Activated CD8-positive, alpha-beta memory T cell treated with anti-CD3 and anti-CD28 coated beads for 36 hours (primary cell): Measurements from ENCODE around the gene MRPS26. TPM values are rescaled to one million over a fixed set of nuclear protein-coding genes. Genes with fewer than 3 reads are reported as not detected.
"Not testable (repeated sequence)": the region's sequence is repeated elsewhere in the genome, so short reads cannot be mapped to it uniquely, and the experiment has no call there.

ENCODE experiments used
- CTCF ChIA-PET: fragments of 350-600 bp; sonication (Branson Sonifier 250); formaldehyde crosslinking; loops from one replicate; lab custom pipeline; 2021; ENCODE audit warnings: antibody characterized with exemption; lab: Charles Lee
- POLR2A ChIA-PET: fragments of 350-600 bp; sonication (Branson Sonifier 250); formaldehyde crosslinking; loops from one replicate; lab custom pipeline; 2021; ENCODE audit warnings: antibody characterized with exemption; lab: Charles Lee
- total RNA-seq, 2 experiments: library from RNA; stranded (reverse); gene quantifications; one replicate each; pipeline ENCODE4 v1.2.3, GENCODE V29; 2021

The MRPS26 gene
- total RNA-seq, 2 experiments from 2014 or later, result 90.2 to 90.7 TPM

DNA sequence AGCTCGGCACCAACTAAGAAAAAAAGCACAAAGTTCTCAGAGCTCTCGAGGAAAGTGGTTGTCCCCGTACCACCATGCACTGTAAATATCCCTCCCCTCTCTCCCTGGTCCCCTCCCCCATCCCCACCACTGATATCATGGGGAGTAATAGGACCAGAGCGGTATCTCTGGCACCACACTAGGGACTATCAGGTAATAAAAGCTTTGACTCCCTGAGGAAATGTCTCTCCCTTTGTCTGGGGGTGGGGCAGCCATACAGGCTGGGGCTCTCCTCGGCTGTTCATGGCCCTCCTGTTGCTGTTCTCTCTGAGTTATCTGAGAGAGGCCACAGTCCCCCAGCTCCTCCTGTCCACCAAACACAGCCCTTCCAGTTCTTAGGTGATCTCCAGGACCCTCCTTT is 7.4 kb upstream of the MRPS26 start:
- POLR2A ChIA-PET, result no interaction called here
- CTCF ChIA-PET, result interaction anchor here (1.1 kb wide), 1 partner anchor 10 kb away, joined by 3 read pairs; no protein-coding TSS in a partner anchor

DNA sequence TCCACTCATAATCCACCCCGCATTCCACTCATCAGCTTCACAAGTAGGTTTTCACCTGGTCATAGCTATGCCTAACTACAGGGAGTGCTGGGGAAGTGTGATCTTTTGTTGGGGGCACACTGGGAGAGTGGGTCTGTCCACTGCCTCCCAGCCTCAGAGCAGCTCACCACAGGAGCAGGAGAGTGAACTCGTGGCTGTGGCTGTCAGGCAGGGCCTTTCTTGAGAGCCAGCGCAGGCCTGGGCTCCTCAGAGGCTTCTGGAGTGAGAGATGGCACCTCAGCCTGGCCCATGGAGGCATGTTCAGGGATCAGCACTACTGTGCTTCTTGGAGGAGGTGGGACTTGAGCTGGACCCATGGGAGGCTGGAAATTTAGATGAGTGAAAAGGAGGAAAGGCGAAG is 6.4 kb upstream of the MRPS26 start:
- POLR2A ChIA-PET, result no interaction called here
- CTCF ChIA-PET, result interaction anchor here (1.1 kb wide), 1 partner anchor 11 kb away, joined by 3 read pairs; no protein-coding TSS in a partner anchor

DNA sequence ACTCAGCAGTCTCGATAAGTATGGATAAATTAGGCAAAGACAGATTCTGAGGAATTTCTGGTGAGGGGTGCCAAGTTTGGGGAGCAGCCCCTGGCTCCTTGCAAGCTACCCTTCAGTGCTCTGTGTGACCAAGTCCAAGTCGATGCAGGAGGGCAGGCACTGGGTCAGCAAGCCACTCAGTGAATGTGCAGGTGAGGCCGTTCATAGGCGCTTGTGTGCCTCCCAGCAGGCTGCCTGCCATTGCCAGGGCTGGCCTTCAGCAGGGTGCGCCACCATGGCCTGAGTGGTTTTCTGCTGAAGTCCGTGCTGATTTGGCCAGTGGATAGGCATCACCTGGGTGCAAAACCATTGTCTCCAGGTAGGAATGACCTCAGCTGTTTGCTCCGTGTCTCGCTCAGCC is 5.8 kb upstream of the MRPS26 start:
- ChIA-PET CTCF (no interaction called here), POLR2A (no interaction called here)

DNA sequence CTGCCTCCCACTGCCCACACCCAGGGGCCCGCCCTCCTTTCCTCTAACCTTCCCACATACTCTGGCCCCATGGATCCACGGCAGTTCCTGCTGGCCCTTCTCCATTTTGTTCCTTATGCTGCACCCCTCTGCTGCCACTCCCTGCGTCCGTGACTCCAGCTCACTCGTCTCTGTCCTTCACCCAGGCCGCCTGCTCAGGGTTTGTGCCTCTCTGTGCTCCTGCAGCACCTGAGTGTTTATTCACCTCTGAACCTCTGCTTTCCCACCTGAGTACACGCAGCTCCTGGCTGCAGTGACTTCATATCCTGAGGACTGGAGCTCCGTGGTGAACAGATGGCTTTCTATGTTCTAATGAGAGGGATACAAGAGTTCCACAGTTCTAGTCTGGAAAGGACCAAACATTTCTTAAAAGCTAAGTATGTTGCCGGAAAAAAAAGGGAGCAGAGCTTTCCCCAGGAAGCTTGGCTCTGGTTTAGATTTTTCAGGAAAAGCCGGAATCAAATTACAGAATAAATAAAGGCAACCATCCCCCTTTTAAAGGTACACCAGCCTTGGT is 3.9 kb upstream of the MRPS26 start:
- CTCF ChIA-PET, result no interaction called here

DNA sequence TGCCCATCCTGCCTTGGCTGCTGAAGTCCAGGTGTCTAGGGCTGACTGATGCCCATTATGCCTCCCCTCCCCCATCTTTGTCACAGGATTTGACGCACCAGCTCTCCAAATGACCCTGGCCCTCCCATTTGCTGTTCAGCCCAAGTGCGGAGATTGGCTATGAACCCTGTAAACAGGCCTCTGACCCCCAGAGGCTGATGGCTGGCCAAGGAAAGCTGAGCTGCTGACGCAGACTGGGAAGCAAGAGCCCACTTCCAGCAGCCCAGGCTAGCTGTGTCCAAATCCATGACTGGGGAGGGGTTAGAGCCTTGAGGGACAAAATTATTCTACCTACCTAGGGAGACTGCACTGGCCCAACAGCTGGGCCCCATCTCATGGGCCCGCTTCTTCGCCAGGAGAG is 3.2 kb upstream of the MRPS26 start:
- ChIA-PET CTCF (no interaction called here), POLR2A (no interaction called here)

More for the DNA sequence above, 3.9 kb upstream of the MRPS26 start:
- POLR2A ChIA-PET, result no interaction called here

DNA sequence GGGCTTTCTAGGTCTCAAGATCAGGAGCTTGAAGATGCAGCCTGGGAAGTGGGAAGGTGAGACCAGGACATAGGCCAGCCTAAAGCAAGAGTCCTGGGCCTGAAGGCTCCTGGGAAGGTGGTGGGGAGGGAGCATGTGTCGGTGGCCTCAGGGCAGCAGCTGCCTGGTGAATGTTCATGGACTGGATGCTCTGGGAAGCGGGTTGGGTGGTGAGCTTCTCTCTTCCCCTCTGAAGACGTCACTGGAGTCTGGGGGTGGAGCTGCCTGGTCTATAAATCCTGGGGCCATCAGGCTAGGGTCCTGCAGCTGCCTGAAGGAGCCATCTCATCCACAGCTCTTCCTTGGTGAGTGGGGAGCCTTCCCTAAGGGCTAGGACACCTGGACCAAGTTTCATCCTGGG is 2.5 kb upstream of the MRPS26 start, which contains the start of gene GNRH2:
Gene GNRH2 (plus strand): TSS at position 301 of the 400 bp plus-strand sequence. CDS start 793 bp downstream, outside the sequence.
- POLR2A ChIA-PET, result no interaction called here
- CTCF ChIA-PET, result no interaction called here

DNA sequence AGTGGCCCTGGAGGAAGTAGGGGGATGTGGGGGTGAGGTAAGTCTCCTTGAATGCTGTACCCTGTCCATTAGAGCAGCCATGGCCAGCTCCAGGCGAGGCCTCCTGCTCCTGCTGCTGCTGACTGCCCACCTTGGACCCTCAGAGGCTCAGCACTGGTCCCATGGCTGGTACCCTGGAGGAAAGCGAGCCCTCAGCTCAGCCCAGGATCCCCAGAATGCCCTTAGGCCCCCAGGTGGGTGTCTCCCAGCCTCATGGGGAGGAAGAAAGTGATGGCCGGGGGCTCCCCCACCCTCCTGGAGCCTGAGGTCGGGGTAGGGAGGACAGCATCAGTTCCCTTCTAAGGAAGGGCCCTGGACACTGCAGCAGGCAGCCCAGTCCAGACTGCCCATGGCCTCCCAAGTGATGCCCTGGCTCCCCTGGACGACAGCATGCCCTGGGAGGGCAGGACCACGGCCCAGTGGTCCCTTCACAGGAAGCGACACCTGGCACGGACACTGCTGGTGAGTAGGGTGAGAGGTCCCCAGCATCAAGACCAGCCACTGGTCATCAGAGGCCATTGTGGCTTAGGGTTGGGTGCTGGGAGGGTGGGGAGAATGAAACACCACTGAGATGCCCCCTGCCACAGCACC is 1.4 kb upstream of the MRPS26 start:
- ChIA-PET CTCF (no interaction called here), POLR2A (no interaction called here)

DNA sequence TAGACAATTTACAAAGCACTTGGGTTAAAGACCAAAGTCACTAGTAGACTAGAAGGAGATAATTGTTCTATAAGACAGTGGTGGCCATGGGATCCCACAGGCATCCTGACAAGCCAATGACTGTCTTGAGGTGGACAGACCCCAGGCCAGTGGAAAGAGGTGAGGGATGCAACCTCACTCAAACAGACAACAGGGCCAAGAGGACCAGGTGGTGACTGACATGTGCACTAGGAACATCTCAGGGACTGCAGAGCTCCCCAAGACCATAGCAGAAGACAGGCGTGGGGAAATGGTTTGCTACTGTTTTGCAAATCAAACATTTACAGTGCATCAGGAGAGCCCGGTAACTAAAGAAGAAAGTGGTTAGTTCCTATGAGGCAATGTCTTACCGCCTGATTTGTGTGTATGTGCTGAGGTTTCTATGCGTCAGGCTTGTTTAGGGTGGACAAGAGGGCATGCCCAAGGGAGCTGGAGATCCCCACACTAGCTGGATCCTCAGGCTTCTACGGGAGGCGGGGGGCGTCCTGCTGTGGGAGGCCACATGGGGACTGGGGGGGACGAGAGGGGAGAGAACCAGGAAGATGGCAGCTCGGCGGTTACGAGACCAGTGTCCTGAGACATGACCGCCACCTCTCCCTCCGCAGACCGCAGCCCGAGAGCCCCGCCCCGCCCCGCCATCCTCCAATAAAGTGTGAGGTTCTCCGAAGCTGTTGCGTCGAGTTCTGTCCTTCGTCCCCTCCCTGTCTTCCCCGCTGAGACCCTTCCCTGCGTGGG is 623 bp upstream of the MRPS26 start:
- ChIA-PET POLR2A (interaction anchor here (0.5 to 1.0 kb wide), 7 partner anchors 30 to 1860 kb away, joined by 3 to 6 read pairs (median 4); no protein-coding TSS in a partner anchor), CTCF (no interaction called here)

DNA sequence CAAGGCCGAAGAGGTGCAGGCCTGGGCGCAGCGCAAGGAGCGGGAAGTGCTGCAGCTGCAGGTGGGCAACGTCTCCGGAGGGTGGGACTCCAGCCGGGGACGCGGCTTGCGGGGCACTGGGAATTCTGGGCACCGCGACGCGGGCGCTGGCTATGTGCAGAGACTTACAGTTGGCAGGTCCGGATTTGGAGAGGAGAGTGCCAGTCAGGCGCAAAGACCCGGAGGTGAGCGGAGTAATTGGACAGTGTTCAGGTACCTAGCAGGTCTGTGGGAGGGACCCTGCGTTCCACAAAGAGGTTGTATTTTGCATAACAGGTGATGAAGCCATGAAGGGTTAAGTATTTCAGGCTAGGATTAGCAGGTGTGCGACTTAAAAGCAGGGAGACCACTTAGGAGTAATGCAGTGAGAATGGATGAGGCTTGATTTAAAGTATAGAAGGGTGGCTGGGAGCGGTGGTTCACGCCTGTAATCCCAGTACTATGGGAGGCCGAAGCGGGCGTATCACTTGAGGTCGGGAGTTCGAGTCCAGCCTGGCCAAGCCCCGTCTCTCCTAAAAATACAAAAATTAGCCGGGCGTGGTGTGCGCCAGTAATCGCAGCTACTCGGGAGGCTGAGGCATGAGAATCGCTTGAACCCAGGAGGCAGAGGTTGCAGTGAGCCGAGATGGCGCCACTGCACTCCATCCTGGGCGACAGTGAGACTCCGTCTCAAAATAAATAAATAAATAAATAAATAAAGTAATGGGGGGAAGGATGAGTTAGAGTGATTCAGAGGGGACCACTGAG is 1.0 kb downstream of the MRPS26 start:
- CTCF ChIA-PET, result no interaction called here
- POLR2A ChIA-PET, result interaction anchor here (0.6 to 1.3 kb wide), 2 partner anchors 55 to 157 kb away, joined by 3 to 4 read pairs; no protein-coding TSS in a partner anchor

DNA sequence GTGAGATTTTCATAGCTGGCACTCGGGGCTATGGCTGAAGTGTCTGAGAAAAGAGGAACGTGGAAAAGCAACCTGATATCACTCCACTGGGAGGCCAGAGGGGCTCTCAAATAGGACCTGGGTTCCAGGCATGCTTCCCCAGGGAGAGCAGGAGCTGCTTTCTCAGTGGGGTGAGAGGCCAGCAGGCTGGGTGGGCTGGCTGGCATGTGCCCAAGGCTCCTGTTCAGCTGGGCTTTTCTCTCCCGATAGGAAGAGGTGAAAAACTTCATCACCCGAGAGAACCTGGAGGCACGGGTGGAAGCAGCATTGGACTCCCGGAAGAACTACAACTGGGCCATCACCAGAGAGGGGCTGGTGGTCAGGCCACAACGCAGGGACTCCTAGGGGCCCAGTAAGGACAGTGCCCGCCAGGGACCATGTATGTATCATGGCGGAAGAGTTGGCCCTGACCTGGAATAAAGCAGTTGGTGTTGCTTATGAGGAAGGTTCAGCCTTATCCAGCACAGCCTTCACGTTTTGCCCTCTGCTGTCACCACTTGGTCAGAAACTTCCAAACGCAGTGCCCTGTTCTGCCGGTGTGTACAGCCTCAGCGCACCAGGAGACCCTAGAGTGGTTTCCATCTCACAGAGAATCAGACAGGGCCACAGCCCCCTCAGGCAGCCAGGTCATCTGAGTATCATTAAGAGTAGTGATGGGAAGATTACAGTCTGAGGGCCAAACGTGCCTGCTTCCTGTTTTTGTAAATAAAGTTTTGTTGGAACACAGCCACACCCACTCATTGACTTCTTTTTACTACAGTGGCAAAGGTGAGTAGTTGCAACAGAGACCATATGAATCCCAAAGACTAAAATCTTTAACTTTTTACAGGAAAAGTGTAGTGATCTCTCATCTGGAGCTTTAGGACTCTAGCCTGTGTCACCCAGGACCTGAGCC is 1.9 kb downstream of the MRPS26 start:
- CTCF ChIA-PET, result no interaction called here

DNA sequence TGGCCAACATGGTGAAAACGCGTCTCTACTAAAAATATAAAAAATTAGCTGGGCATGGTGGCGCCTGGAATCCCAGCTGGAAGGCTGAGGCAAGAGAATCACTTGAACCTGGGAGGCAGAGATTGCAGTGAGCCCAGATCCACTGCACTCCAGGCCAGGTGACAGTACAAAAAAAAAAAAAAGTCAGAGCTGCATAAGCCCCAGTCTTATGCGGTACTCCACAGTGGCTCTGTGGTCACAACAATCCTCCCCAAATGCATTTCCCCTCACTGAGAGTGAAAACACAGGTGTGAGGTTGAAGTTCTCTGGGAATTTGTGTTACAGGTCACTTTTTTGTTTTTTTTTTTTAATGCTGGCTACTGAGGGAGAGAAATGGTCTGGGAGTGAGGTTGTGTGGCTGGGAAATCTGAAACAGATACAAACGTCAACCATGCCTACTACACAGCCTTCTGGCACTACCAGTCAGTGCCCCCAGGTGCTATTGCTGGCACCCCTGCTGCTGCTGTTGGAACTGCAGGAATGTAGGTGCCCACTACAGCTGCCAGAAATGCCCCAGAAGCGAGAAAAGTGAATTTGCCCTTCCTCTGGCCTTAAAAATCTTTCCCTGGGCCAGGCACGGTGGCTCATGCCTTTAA is 5.7 kb downstream of the MRPS26 start:
- ChIA-PET CTCF (interaction anchor here (0.6 kb wide), 1 partner anchor 29 kb away, joined by 3 read pairs; no protein-coding TSS in a partner anchor), POLR2A (interaction anchor here (0.7 kb wide), 2 partner anchors 64 to 265 kb away, joined by 4 to 5 read pairs; no protein-coding TSS in a partner anchor)

More for the DNA sequence above, 1.9 kb downstream of the MRPS26 start:
- POLR2A ChIA-PET, result interaction anchor here (1.3 kb wide), 1 partner anchor 156 kb away, joined by 3 read pairs; no protein-coding TSS in a partner anchor

DNA sequence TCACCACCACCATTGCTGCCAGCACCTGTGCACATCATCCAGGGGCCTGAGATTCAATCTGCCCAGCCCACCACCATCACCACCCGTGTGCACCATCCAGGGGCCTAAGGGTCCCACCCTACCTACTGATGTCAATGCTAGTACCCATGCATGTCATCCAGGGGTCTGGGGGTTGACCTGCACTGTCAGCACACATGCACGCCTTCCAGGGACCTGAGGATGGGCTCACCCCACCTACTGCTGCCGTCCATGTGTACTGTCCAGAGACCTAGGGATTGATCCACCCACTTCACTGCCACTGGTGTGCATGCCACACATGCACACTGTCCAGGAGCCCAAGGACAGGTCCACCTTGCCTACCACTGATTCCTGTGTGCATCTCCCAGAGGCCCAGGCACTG is 13.6 kb downstream of the MRPS26 start:
- CTCF ChIA-PET, result no interaction called here

DNA sequence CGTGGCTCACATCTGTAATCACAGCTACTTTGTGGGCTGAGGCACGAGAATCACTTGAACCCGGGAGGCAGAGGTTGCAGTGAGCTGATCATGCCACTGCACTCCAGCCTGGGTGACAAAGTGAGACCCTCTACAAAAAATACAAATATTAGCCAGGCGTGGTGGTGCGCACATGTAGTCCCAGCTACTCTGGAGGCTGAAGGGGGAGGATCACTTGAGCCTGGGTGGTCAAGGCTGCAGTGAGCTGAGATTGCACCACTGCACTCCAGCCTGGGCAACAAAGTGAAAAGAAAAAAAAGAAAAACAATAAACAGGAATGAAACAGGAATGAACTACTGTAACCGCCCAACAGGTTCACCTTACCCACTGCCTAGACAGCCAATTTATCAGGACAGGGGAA is 18.3 kb downstream of the MRPS26 start:
- CTCF ChIA-PET, result interaction anchor here (1.7 kb wide), 1 partner anchor 10 kb away, joined by 7 read pairs; no protein-coding TSS in a partner anchor
- POLR2A ChIA-PET, result not testable (repeated sequence)

More for the DNA sequence above, 13.6 kb downstream of the MRPS26 start:
- POLR2A ChIA-PET, result no interaction called here

DNA sequence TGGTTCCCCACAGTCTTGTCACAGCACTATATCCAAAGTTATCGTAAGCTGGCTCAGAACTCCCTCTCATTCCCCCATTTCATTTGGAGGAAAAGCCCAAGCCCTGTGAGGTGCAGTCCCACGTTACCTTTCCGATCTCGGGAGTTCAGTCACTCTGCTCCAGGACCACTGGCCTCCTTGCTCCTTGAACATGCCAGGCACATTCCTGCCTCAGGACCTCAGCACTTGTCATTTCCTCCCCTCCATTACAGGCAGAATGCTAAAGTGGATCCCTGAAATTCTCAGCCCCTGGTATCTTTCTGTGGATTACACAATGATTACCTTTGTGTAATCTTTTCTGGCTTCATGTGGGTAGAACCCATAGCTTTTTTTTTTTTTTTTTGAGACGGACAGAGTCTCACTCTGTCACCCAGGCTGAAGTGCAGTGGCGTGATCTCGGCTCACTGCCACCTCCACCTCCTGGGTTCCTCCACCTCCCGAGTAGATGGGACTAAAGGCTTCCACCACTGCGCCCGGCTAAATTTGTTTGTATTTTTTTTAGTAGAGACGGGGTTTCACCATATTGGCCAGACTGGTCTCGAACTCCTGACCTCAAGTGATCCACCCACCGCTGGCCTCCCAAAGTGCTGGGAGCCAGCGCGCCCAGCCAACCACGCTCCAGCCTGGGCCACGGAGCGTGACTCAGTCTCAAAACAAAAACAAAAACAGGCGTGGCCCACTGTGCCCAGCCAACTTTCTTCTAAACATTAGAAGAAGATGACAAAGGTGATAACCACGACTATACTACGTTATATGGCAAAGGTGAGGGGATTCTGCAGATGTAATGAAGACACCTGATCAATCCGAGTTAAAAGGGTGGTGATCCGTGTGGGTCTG is 21.5 kb downstream of the MRPS26 start:
- POLR2A ChIA-PET, result no interaction called here
- CTCF ChIA-PET, result no interaction called here

DNA sequence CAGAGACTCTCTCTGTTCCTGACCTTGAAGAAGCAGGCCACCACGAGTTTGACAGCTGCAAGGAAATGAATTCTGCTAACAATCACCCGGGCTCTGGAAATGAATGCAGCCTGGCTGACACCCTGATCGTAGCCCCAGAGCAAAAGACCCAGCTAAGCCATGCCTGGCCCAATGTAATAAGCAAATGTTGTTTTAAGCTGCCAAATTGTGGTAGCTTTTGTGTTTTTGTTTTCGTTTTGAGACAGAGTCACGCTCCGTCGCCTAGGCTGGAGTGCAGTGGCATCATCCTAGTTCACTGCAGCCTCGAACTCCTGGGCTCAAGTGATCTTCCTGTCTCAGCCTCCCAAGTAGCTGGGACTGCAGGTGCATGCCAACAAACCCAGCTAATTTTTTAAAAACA is 22.2 kb downstream of the MRPS26 start:
- ChIA-PET CTCF (interaction anchor here (1.4 kb wide), 1 partner anchor 33 kb away, joined by 3 read pairs; no protein-coding TSS in a partner anchor), POLR2A (interaction anchor here (0.6 kb wide), 1 partner anchor 109 kb away, joined by 7 read pairs; no protein-coding TSS in a partner anchor)
